Stimulated activated naive CD8-positive, alpha-beta T cell treated with anti-CD3 and anti-CD28 coated beads, Interleukin-15, Interleukin-2, amounts not matched to agents 100 ng/mL and 50 ng/mL, for 24 hours (primary cell): ENCODE results near the gene SH2D2A.

Source experiments
- H3K27ac Mint-ChIP-seq: one replicate; pipeline ENCODE4 v1.8.0; 2021; ENCODE audit warnings: mild to moderate bottlenecking, mixed read lengths
- H3K27me3 Mint-ChIP-seq: one replicate; pipeline ENCODE4 v1.8.0; 2021; ENCODE audit warnings: mixed read lengths
- H3K36me3 Mint-ChIP-seq: one replicate; pipeline ENCODE4 v1.8.0; 2021; ENCODE audit warnings: low read depth, mixed read lengths
- H3K4me1 Mint-ChIP-seq: one replicate; pipeline ENCODE4 v1.8.0; 2021; ENCODE audit warnings: low read depth, mixed read lengths
- H3K4me3 Mint-ChIP-seq: one replicate; pipeline ENCODE4 v1.8.0; 2021; ENCODE audit warnings: mild to moderate bottlenecking, mixed read lengths
- H3K9me3 Mint-ChIP-seq: one replicate; pipeline ENCODE4 v1.8.0; 2021; ENCODE audit warnings: mixed read lengths

Gene SH2D2A

DNA sequence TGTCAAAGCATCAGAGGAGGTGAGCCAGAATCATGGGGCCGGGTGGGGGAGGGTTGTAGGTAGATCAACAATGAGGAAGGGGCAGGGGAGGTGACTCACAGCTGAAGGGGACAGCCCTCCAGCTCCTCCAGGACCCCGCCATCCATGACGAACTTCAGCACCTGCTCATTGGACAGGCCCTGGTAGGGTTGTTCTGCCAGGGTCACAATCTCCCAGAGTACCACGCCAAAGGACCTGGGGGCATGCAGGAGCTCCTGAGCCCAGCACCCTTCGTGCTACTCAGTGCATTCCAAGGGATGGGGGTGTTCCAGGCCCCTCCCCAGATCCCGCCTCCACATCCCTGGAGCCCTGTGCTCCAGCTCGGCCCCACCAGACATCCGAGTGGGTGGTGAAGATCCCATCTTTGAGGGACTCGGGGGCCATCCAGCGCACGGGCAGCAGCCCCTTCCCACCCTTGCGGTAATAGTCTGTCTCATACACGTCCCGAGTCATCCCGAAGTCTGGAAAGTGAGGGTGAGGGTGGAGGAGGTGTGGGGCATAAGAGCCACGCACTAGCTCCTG, 24.7 kb upstream of the SH2D2A start:
- H3K27ac Mint-ChIP-seq: no peak overlapping the region
- H3K36me3 Mint-ChIP-seq: no peaks in the 10 kb centered on the region
- H3K9me3 Mint-ChIP-seq: no peaks in the 10 kb centered on the region
- H3K27me3 Mint-ChIP-seq: peaks cover 53% of the 10 kb centered on the region
- no peak overlapping the region for H3K4me3 Mint-ChIP-seq
- H3K4me1 Mint-ChIP-seq: peaks cover 43% of the 10 kb centered on the region

DNA sequence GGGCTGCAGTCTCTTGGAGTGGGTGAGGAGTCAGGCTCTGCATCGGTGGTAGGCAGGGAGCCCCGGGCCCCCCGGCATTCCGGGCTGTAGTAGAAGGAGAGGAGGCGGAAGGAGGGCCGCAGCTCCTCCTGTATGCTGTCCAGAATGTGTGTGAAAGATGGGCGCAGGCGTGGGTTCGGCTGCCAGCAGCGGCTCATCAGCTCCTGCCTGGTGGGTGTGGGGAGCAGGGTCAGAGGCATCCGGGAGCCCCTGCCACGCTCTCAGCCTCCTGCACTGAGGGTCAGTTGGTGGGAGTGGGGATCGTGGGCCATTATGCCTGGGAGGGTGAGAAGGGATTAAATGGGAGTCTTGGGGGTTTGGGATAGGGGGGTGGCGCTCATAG, 24.2 kb upstream of the SH2D2A start:
- H3K27ac Mint-ChIP-seq: no peak overlapping the region
- H3K4me1 Mint-ChIP-seq: peaks cover 47% of the 10 kb centered on the region
- H3K9me3 Mint-ChIP-seq: no peaks in the 10 kb centered on the region
- no peaks in the 10 kb centered on the region for H3K36me3 Mint-ChIP-seq
- peaks cover 48% of the 10 kb centered on the region for H3K27me3 Mint-ChIP-seq
- no peak overlapping the region for H3K4me3 Mint-ChIP-seq

DNA sequence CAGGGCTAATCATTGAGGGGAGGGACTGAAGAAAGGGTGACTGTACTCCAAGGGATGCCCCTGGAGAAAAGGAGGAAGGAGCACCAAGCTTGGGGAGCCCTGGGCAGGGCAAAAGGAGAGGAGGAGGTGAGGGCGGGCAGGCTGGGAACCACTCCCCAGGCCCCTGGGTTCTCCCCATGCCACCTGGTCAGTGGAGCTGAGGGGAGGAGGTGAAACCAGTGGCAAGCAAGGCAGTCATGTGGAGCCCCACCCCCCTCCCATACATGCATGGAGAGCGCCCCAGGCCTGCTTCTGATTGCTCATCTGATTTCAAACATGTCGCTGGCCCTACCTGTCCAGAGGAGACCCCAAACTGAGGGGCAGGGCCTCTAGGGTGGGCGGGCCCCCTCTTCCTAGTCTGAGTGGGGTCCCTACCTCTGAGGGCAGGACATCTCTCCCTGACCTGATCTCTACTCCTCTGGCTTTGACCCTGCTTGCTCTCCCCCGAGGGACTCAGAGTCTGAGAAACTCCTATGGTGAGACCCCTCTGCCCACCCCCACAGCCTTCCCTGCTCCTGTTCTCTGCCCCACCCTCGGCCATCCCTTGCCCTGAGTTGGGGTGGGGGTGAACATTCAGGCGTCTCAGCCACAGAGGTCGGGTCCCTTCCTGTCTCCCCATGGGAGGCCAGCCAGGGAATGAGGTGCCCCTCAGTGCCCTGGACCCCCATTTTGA, 23.7 kb upstream of the SH2D2A start:
- Mint-ChIP-seq H3K27me3 (peaks cover 42% of the 10 kb centered on the region), H3K9me3 (no peaks in the 10 kb centered on the region), H3K4me3 (no peak overlapping the region), H3K36me3 (no peaks in the 10 kb centered on the region), H3K4me1 (peaks cover 50% of the 10 kb centered on the region), H3K27ac (no peak overlapping the region)

DNA sequence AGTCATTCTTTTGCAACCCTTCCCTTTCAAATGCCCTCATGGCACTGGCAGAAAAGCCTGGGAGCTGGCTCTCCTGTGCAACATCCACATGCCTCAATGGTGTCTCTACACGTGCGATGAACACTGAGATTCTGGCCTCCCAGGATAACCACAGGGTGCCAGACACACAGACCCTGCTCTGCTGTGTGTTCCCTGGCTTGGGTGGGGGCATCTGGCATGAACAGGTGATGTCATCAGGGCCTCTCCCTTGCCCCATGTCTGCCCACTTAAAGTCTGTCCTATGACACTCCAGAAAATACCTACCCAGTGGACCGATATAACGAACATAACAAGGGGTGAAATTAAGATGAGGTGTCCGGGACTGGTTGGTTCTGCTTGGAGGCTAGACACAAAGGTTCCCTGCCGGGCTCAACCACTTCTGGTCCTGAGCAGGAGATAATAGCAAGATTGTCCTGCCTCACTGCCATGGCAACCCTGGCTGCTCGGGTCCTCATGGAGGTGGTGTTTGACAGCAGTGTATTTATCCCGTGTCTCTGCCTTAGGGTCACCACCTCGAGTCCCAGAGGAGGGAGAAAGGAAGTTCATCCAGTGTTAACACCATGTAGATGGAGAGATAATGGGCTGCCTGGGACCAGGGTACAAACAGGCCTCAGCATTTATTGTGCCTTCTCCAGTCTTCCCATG, 22.9 kb upstream of the SH2D2A start:
- Mint-ChIP-seq H3K36me3 (no peaks in the 10 kb centered on the region), H3K27ac (no peak overlapping the region), H3K27me3 (peaks cover 38% of the 10 kb centered on the region), H3K4me3 (no peak overlapping the region), H3K9me3 (no peaks in the 10 kb centered on the region), H3K4me1 (peaks cover 50% of the 10 kb centered on the region)

DNA sequence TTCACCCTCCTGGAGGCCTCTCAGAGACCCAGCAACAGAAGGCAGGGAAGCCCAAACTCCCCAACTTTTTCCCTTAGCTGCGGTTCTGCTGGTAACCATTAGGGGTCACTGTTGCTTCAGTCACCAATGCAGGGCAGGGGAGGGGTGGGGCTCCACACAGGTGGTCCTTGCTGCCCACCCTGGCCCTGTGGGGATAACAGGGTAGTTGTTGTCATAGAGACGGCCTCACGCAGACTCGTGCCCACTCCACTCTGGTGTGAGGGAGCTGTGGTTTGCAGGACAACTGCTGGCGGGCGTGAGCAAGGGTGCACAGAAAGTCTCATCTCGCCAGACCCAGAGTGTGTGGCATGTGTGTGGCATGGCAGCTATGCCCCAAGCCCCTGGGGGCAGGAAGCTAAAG, 22.3 kb upstream of the SH2D2A start:
- H3K4me1 Mint-ChIP-seq: peaks cover 51% of the 10 kb centered on the region
- peak overlapping the region; percentile 24 for H3K27ac Mint-ChIP-seq
- H3K4me3 Mint-ChIP-seq: no peak overlapping the region
- no peaks in the 10 kb centered on the region for H3K36me3 Mint-ChIP-seq
- no peaks in the 10 kb centered on the region for H3K9me3 Mint-ChIP-seq
- H3K27me3 Mint-ChIP-seq: peaks cover 32% of the 10 kb centered on the region

DNA sequence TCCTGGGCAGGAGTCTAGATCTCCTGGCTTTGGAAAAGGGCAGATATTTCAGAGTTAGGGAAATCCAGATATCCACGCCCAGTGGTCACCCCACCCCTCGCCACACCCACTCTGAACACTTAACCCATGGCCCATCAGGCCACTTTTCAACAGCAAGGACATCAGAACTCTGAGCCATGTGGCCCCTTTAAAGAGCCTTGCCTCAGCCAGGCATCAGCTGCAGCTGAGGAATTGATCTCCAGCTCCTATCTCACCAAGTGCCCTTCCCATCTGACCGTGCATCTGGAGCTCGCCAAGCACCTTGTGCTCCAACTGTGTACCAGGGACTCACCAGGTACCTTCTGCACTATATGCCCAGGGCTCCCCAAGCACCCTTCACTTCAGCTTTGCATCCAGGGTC, 20.2 kb upstream of the SH2D2A start:
- Mint-ChIP-seq H3K4me1 (peaks cover 60% of the 10 kb centered on the region), H3K27ac (peak overlapping the region; percentile 57), H3K4me3 (peak overlapping the region; percentile 36)

DNA sequence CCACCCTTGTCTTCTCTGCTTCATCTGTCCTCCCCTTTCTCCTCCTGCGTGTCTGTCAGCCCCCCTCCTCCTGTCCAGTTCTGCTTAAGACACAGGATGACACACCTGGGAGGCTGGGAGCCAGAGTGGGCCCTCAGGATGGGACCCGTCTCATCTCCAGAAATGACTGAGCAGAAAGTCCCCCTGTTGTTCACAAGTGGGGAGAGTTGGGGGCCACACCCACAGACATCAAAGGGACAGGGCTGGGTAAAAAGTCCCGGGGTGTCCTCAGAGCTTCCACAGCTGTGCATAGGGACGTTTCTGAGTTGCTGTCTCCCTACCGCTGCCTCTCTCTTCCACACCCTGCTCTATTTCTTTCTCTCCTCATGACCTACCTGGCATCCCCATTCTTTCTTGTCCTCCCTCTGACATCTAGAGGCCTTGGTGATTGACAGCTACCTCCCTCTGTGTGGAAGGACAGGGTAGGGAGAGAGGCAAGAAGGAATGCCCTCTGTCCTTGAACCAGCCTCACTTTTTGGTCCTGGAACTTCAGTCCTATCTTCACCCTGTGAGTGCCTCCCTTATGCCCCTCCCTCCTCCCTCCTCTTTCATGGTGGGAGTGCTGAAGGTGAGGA, 19.5 kb upstream of the SH2D2A start:
- no peaks in the 10 kb centered on the region for H3K36me3 Mint-ChIP-seq
- peaks cover 60% of the 10 kb centered on the region for H3K4me1 Mint-ChIP-seq
- no peaks in the 10 kb centered on the region for H3K9me3 Mint-ChIP-seq
- peak overlapping the region; percentile 42 for H3K4me3 Mint-ChIP-seq
- H3K27ac Mint-ChIP-seq: peak overlapping the region; percentile 88
- H3K27me3 Mint-ChIP-seq: peaks cover 18% of the 10 kb centered on the region

More for the DNA sequence above, 20.2 kb upstream of the SH2D2A start:
- Mint-ChIP-seq H3K36me3 (no peaks in the 10 kb centered on the region), H3K27me3 (peaks cover 18% of the 10 kb centered on the region), H3K9me3 (no peaks in the 10 kb centered on the region)

DNA sequence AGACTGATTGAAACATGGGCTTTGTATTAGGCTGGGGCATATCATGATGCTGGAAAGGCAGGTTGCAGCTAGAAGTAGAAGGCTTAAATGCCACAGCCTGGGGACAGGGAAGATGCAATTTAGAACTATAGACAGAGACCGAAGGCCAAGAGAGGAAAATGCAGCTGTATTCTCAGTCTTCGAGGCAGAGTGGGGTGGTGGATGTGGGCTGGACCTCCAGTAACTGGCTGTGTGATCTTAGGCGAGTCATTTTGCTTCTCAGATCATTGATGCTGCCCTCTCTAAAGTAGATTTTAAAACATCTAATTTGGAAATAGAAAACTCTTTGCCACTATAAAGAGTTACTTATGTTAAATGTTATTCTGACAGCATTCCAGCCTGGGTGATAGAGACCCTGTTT, 17.7 kb upstream of the SH2D2A start:
- H3K4me3 Mint-ChIP-seq: peak overlapping the region; percentile 19

DNA sequence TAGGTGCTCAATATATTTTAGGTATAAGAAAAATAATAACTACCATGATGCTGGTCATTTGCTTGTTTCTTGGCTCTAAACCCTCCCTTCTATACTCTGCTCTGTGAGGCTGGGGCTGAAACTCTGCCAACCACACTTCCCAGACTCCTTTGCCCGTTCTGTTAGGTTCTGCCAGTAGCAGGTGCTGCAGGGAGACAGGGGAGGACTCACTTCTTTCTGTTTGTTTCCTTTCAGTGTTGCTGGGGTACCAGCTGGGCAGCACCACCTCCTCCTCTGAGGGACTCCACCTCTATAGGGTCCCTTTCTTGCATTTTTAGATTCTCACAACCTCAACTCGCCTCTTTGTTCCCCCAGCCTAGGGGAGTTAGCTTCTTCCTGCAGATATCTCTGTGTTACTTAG, 17.0 kb upstream of the SH2D2A start:
- Mint-ChIP-seq H3K36me3 (no peaks in the 10 kb centered on the region), H3K27ac (peak overlapping the region; percentile 83)

More for the DNA sequence above, 17.7 kb upstream of the SH2D2A start:
- peaks cover 15% of the 10 kb centered on the region for H3K27me3 Mint-ChIP-seq
- H3K27ac Mint-ChIP-seq: peak overlapping the region; percentile 83
- H3K36me3 Mint-ChIP-seq: no peaks in the 10 kb centered on the region
- no peaks in the 10 kb centered on the region for H3K9me3 Mint-ChIP-seq
- peaks cover 55% of the 10 kb centered on the region for H3K4me1 Mint-ChIP-seq

DNA sequence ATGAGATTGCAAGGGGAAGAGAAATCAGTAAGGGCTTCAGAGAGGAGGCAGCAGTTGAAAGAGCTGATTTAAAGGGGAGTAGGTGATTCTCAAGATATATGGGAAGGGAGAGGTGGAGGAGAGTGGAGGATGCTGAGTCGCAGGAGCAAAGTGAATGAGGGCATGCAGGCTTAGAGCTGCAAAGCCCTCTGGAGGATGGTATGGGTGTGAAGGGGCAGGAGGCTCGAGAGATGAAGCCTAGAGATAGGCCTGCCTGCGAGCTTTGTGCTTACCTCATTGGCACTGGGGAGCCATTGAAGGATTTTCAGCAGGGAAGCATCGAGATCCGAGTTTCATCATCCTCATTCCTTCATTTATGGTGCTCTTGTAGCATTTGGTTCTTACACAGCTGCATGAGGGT, 15.8 kb upstream of the SH2D2A start:
- Mint-ChIP-seq H3K27ac (no peak overlapping the region), H3K27me3 (peaks cover 12% of the 10 kb centered on the region), H3K36me3 (no peaks in the 10 kb centered on the region), H3K9me3 (no peaks in the 10 kb centered on the region), H3K4me3 (no peak overlapping the region), H3K4me1 (peaks cover 53% of the 10 kb centered on the region)

More for the DNA sequence above, 17.0 kb upstream of the SH2D2A start:
- H3K4me1 Mint-ChIP-seq: peaks cover 54% of the 10 kb centered on the region
- peaks cover 12% of the 10 kb centered on the region for H3K27me3 Mint-ChIP-seq
- peak overlapping the region; percentile 19 for H3K4me3 Mint-ChIP-seq
- no peaks in the 10 kb centered on the region for H3K9me3 Mint-ChIP-seq

DNA sequence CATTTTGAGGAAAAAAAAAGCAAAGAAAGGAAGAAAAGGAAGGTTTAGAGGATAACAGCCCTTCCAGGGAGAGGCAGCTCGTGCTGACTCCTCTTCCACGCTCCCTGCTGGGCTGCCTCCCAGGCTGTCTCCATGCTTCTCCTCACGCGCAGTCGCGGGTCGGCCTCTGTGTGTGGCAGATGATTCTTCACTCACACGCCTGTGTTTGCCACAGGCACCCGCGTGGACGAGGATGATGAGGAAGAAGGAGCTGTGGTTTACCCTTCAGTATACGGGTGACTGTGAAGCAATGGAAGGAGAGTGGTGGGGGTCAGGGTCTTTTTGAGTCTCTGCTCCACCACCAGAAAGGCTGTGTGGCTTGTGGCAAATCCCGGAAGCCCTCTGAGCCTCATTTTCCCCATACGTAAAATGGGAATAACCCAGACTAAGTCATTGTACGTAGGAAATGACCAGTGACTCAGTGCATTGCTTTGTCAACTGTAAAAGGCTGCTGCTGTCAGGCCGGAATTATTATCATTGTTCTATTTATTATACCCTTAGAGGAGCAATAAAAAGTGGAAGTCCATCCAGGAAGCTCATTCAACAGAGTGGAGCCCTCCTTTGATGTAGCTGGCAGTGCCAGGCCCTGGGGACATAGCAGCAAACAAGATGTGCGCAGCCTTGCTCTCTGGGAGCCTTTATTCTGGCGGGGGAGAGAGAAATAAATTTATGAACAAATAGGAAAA, 11.9 kb upstream of the SH2D2A start:
- peaks cover 12% of the 10 kb centered on the region for H3K27me3 Mint-ChIP-seq
- no peak overlapping the region for H3K4me3 Mint-ChIP-seq
- H3K4me1 Mint-ChIP-seq: peaks cover 16% of the 10 kb centered on the region
- no peaks in the 10 kb centered on the region for H3K36me3 Mint-ChIP-seq
- no peaks in the 10 kb centered on the region for H3K9me3 Mint-ChIP-seq
- H3K27ac Mint-ChIP-seq: peak overlapping the region; percentile 56

DNA sequence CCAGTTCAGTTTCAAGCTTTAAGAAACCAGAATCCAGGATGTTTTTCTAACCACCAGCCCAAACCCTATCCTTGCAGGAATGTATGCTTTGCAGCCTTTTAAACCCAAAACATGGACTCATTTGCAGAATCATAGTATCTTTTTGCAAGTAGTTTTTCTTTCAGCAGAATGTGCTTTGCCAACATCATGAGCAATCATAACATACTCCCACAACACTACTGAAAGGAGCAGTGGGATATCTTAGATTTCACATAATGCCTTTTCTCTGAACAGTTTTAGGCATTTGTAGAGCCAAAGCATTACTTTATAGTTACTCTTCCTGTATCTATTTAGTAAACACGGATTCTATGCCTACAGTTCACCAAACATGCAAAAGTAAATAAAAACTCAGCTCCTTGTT, 10.0 kb upstream of the SH2D2A start:
- Mint-ChIP-seq H3K4me3 (no peak overlapping the region), H3K36me3 (no peaks in the 10 kb centered on the region)

DNA sequence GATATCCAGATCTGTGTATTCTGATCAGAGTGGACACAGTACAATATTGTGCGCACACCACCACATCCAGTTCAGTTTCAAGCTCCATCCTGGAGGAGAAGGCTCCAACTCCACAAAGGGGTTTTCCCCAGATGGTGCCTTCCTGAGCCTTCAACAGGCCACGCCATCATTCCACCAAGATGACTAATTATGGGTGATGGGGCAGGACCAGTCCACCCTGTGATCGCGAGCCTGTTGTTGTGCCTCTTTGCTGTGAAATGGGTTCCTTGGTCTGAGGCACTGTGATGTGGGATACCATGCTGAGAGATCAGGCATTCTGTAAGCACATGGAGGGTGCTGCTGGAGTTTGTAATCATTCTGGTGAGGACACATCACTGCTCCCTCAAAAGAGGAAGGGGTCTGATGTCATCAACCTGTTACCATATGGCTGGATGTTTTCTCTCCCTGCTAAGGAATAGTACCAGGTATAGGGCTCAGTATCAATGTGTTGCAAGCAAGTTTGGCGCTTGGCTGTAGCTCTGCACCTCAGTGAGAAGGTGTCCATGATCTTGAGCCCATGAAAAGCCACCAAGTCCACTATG, 6.7 kb upstream of the SH2D2A start:
- Mint-ChIP-seq H3K36me3 (peaks cover 12% of the 10 kb centered on the region), H3K27ac (peak overlapping the region; percentile 90), H3K4me3 (no peak overlapping the region), H3K9me3 (peaks cover 12% of the 10 kb centered on the region), H3K27me3 (no peaks in the 10 kb centered on the region), H3K4me1 (peaks cover 48% of the 10 kb centered on the region)

More for the DNA sequence above, 10.0 kb upstream of the SH2D2A start:
- Mint-ChIP-seq H3K9me3 (no peaks in the 10 kb centered on the region), H3K27me3 (peaks cover 7% of the 10 kb centered on the region), H3K27ac (no peak overlapping the region), H3K4me1 (peaks cover 29% of the 10 kb centered on the region)

DNA sequence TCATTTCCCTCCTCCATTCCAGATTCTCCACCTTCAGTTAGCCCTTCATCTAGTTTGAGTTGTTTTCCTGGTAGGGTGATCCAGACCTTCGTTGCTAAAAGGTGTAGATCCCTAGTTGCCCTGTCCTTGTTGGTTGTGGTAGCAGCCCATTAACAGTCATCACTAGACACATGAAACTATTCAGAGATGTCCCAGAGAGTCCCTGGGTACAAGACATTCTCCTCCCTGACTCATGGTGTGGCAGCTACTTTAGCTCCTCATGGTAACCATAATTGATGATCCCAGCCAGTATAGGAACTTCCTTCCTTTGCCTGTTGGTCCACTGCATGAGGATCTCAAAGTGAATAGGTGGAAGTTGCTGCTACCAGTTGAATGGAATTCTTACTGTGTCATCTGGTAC, 6.0 kb upstream of the SH2D2A start:
- H3K9me3 Mint-ChIP-seq: peaks cover 12% of the 10 kb centered on the region
- H3K4me3 Mint-ChIP-seq: peak overlapping the region; percentile 4
- no peaks in the 10 kb centered on the region for H3K27me3 Mint-ChIP-seq
- H3K4me1 Mint-ChIP-seq: peaks cover 51% of the 10 kb centered on the region
- peak overlapping the region; percentile 90 for H3K27ac Mint-ChIP-seq
- peaks cover 13% of the 10 kb centered on the region for H3K36me3 Mint-ChIP-seq
